GM18498 (cell line): ENCODE measurements around the gene GOLGB1.
A peak's percentile ranks its signal among the peaks of the same experiment; 100 is the strongest.
"Not testable (repeated sequence)": the region's sequence is repeated elsewhere in the genome, so short reads cannot be mapped to it uniquely, and the experiment has no call there.

ENCODE experiments used
- ATAC-seq: cut with Tn5 transposase; IDR thresholded peaks from one replicate; pipeline ENCODE4 v1.9.1; 2021; ENCODE audit warnings: mild to moderate bottlenecking, moderate library complexity; ENCODE audit not compliant: unreplicated experiment

The GOLGB1 gene

DNA sequence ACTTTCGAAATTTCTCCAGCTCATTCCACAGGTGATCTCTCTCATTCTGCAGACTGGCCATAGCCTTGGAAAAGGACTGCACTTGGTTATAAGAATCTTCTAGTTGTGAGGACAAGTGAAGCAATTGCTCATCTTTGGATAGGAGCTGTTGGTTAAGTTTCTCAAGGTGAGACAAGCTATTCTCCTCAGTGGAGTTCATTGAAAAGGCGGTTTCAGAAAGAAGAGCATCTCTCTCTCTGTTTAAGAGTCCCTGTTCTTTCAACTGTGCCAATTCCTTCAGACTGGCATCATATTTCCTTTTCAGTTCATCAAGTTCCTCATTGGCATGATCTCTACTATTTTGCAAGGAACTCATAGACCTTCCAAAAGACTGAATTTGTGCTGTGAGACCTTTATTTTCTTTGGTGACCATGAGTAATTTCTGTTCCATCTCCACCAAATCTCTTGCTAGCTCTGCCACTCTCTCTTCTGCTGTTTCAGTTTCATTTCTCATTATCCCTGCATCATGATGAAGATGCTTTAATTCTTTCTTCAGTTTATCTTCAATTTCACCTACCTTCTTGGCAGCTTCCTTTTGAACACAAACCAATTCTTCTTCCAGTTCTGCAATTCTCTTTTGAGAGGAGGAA lies 58.6 kb downstream of the GOLGB1 start:
- peak; percentile 74 for ATAC-seq

GRCh38 chr3:121688747-121689146 lies 60.8 kb downstream of the GOLGB1 start:
- not testable (repeated sequence) for ATAC-seq

GRCh38 chr3:121681792-121682191 lies 67.7 kb downstream of the GOLGB1 start:
- ATAC-seq, result no peak

DNA sequence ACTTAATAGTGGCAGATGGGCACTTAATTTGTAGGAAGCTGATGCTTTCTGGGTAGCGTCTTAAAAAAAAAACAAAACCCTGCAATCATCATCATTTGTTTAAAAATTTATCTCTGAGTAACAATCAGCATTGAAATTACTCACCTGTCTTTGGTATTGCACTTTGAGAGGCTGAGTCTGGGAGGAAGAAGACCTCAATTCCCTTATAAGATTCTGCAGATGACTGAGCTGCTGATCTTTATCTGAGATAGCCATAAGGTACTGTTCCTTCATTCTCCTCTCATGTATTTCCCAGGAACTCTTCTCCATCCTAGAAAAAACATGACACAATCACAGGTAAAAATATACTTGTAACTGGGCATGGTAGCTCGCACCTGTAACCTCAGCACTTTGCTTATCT lies 72.4 kb downstream of the GOLGB1 start:
- ATAC-seq, result no peak

GRCh38 chr3:121670676-121671075 lies 78.9 kb downstream of the GOLGB1 start:
- no peak for ATAC-seq

- ATAC-seq, result no peak
Observed at GRCh38 chr3:121667333-121667732, 82.2 kb downstream of the GOLGB1 start.

DNA sequence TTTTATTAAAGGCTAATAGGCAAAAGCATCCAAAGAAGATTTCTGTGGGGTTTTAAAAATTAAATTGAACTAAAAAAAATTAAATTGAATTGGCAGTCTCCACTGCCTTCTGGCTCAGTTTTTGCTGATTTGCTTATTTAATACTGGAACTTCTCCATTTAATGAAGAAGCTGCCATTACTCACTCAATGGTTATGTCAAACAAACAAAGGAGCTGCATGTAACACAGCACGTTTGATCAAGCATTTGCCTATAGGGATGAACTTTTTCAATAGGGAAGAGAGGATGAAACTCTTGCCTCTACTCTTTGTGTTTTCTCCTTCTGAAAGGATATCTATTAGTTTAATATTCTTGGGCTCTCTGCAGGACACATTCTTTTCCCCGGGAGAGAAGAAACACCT lies 84.1 kb downstream of the GOLGB1 start:
- no peak for ATAC-seq

GRCh38 chr3:121663171-121663847 lies 86.2 kb downstream of the GOLGB1 start:
- no peak for ATAC-seq

DNA sequence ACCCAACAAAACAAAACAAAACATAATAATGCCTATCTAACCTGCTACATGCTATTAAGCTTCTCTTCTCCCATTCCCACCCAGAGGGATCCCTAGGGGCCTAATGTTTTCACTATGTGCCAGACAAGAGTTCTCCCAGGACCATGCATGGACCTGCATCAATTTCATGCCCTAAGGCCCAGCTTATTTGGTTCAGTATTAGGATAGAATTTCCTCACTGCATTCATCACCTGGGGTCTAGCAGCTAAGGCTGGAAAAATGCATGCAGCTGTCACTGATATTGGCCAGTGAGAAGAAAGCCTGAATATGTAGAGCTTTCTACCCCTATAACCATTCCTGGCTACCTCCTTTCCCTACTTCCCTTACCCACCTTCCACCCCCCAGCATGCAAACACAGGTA lies 86.8 kb downstream of the GOLGB1 start:
- no peak for ATAC-seq

GRCh38 chr3:121661376-121661775 lies 88.2 kb downstream of the GOLGB1 start:
- no peak for ATAC-seq

DNA sequence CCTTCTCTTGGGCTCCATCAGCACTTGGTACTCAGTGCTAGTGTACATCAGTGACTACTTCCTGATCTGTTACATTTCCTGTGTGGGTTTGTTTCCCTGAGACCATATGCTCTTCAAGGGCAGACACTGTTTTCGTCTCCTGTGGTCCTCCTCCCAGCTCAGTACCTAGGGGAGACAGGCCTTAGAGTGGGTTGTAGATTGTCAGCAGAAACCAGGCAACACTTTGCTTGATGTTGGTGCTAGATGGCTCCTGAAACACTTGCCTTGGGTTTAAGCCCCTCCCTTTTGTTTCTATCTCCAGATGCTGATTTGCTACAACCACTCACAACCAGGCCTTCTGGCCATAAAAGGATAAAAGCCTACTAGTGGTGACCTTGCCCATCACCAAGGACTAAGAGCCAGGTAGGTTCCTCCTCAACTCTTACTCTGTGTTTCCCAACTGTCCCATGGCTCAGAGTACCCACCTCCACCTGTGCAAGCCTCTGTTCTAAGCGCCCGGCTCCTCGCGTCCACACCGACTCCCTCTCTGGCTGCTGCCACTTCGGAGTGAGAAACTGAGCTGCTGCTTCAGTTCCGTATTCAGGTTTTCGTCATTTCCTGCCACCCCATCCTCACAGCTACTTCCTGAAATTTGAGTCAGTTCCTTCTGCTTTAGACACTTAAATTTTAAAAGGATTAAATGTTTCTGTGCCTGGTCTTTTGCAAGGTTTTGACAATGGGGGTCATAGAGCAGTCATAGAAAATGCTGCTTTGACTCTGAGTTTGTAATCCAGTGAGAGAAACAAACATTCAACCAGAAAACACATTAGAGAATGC lies 89.0 kb downstream of the GOLGB1 start, which contains the start of gene HCLS1:
Gene HCLS1, minus strand, starts transcription at position 548 of the 816 bp plus-strand sequence. CDS start 2,556 bp downstream, outside the sequence.
- ATAC-seq, result peak; percentile 85

- no peak for ATAC-seq
Observed at GRCh38 chr3:121659586-121659985, 90.0 kb downstream of the GOLGB1 start.

DNA sequence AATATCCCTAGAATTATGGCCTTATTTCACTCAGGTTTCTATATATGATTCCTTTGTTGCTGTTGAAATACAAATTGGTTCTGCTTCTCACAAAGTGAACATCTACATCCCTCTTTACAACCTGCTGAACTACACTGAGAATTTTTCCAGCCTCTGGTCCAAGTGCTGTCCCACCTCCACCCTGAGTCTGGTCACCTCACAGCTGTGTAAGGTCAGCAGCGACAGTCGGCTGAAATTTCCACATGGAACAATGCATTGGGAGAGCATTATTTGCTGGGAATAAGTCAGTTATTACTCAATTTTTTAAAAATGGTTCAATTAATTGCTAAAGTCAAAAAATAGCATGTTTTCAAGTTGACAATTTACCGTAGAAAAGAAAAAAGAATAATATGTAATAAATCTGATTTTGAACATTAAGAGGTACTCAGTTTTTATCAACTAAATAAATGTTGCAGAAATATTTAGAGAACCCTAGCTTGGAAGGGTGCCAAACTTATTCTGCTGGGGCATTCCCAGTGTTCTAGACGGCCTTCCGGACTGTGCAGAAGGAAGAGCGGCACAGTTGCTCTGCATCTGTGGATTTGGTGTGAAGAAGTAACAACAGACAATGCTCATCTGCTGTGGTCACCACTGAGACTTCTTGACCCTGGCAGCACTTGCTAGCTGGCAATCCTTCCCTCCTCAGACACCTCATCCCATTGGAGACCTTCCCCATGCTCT lies 90.7 kb downstream of the GOLGB1 start:
- no peak for ATAC-seq

DNA sequence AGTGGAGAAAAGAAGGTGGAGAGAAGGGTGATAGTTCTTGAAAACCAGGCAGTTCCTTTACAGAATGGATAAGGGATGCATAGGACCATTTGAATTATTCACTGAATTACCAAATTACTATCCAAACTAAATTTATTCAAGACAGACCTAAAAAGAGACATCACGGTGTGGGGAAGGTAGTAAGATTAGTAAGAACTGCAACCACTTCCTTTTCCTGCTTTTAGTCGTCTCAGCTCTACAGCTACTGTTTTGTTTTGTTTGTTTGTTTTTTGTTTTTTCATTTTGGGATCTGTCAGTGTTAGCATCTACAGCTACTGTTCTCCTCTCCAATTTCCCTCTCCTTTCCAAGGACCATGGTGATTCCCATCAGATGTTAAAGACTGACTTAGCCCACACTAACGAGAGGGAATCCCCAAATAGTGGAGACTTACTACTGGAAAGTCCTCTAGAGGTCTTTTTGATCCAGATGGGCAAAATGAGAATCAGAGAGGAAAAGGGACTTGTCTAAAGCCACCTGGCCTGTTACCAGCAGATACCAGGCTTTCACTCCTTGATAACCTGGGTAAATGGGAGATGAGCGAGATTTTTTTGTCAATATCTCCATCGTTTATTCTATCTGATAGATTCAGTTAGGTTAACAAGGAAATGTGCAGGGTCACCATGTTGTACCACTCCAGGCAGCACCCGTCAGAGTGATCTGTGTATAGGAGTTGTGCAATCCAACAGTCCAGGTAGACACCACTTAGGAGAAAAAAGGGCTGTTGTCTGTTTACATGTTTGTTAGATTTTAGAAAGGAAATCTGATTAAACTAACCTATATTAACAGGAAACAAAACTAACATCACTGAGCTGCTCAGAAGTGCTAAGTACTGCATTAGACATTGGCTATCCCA lies 94.8 kb downstream of the GOLGB1 start:
- ATAC-seq, result peak; percentile 73

- no peak for ATAC-seq
Observed at GRCh38 chr3:121651684-121652083, 97.9 kb downstream of the GOLGB1 start.

GRCh38 chr3:121649645-121650044 lies 99.9 kb downstream of the GOLGB1 start:
- no peak for ATAC-seq

DNA sequence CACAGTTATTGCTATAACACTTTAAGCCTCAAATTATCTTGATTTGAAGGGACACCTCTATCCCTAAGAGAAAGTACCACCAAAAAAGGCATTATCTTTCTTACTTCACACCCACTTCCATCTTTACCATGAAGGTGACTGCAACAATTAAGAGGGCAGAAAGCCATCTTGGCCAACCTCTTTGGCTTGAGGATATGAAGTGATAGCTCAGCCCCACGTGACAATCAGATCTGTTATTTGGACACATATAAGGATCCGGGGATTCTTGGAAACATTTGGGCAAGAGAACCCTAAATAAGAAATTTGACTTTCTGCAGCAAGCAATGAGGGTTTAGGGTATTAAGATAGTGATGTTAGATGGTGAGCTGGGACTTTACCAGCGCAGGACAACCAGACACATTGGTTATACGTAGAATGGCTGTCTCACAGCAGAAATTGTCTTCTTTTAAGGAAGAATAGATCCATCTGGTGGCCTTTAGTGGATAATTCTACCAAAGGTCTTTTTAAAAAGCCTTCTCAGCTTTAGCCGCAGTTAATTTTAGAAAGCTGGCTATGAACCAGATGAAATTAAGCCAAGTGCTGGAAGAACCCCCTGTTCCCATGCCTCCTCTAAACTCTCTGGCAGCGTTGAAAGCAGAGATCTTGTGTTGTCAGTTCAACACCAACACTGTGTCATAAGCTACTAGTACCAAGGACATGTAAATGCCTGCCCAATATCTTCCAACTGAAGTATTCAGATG lies 101.2 kb downstream of the GOLGB1 start:
- no peak for ATAC-seq

DNA sequence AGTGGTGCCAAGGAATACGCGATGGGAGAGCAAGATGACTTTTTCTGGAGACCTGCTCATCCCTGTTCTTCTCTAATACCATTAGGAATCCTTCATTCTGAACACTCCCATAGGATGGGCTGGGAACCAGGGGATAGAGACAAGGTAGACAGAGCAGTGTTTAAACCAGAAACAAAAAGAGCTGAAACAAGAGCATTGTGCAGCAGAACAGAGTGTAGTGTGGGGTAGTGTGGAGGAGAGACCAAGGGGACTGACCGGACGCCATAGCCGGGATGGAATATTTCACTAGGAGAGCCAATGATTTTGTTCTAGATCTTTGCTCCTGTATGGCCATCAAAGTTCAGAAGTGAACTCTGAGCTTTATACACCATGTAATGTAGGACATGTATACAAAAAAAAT lies 104.5 kb downstream of the GOLGB1 start:
- no peak for ATAC-seq

- ATAC-seq, result no peak
Observed at GRCh38 chr3:121642601-121643314, 106.8 kb downstream of the GOLGB1 start.
